Activated CD4-positive, CD25-positive, alpha-beta regulatory T cell treated with anti-CD3 and anti-CD28 coated beads, Interleukin-2, amount 50 U/mL, for 72 hours (primary cell): ENCODE data around the gene FASTKD2.
A peak's percentile ranks its signal among the peaks of the same experiment; 100 is the strongest.

Source experiments
- DNase-seq: peaks from one replicate; pipeline ENCODE4 v3.0.0; 2021

The FASTKD2 gene

DNA sequence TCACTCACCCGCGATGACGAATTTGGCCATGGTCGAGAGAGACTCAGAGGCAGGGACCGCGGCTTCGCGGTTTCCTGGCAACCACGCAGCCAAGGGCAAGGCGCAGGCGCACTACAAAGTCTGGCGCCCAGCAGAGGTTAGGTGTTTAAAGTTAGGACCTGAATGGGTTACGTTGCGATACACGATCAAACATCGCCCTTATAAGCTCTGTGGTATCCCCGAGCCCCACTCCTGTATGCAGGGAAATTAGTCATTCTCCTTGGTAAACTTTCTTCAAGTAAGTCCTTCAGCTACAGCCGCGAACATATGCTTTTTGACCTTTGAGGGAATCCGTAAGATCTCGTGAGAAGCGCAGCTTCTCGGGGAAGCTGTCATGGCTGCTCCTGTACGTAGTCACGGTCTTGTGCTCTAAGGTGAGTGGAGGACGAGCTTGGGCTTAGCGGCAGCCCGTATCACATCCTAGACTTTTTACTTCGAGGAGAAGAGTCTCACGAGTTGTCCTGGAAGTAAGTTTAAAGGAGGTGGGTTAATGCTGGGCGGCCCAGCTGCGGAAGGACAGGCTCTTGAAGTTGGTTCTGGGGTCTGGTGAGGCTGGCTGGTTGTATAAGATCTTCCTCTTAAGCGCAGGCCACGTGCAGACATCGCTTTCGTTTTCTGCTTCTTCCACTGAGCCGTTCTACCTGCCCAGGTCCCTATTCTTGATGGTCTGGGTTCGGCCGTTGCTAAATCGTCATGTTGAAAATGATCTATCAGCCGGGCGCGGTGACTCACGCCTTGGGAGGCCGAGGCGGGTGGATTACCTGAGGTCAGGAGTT, at the start of gene FASTKD2, which contains the start of gene MDH1B:
TSS of gene FASTKD2 (plus strand) at position 365 of the 815 bp plus-strand sequence. CDS start 1,088 bp downstream, outside the sequence.
TSS of gene MDH1B (minus strand) at position 87 of the 815 bp plus-strand sequence. CDS start at position 30, 57 bp downstream.
- DNase-seq, result peak; percentile 88

DNA sequence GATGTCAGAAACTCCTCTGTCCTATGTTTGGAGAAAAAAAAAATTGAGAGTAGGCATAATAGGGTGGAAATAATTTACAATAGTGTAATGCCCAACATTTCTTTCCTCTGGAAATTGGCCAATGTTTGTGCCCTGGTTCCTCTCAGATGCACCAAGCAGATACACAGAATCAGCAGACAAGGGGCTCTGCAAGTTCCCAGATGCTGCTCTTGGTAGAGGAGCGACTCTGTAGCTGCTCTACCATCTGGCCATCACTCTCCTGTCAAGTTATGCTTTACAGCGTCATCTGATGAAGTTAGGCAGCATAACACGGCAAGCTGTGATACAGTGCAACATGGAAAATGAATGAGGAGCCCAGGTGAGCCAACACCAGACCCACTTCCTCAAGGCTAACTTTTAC, 48.8 kb upstream of the FASTKD2 start:
- DNase-seq, result no peak

GRCh38 chr2:206718296-206718695, 47.1 kb upstream of the FASTKD2 start, which contains the start of gene DYTN:
TSS of gene DYTN (minus strand) at chr2:206718396. CDS start at chr2:206718279, 117 bp downstream.
- DNase-seq, result no peak

DNA sequence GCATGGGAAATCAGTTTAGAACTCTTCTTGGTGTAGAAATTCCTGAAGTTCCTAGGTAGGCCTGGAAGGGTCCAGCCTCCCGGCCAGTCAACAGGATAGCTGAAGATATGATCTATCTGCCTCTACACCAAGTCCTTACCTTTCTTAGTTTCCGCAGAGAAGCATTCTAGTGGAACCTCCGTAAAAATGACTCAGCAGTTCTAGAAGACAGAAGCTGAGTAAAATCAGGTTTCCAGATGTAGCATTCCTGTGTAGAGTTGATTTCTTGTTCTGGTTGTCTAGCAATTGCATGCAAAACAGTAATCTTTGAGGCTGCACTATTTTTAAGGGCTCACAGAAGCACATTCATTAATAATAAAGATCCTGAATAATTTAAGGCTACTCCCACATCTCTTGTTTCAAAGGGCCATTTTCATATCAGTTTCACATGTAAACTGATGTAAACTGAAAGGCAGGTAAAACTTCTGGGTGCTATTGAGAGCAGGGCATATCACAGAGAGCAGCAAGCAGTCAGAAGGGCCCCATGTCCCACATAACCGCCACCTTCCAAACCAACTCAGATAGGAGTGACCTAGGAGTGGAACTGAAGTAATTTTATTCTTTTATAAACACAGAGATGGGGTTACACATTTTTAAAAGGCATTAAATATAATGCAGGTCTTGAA, 44.0 kb upstream of the FASTKD2 start:
- no peak for DNase-seq

DNA sequence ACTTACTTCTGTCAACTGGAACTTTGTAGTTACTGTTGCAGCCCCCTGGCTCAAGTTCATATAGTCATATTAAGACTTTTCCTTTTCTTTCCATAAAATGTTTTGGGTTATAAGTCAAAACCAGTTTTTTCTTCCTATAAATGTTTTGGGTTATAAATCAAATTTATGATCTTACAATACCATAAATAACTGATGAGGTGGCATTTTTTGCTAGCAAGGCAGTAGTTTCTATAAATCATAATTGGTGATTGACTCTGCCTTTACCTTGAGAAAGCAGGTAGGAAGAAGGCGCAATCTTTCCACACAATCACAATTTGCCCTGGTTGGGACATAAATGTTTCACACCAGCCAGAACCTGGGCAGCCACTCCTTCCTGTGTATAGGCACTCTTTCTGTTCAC, 42.1 kb upstream of the FASTKD2 start:
- no peak for DNase-seq

DNA sequence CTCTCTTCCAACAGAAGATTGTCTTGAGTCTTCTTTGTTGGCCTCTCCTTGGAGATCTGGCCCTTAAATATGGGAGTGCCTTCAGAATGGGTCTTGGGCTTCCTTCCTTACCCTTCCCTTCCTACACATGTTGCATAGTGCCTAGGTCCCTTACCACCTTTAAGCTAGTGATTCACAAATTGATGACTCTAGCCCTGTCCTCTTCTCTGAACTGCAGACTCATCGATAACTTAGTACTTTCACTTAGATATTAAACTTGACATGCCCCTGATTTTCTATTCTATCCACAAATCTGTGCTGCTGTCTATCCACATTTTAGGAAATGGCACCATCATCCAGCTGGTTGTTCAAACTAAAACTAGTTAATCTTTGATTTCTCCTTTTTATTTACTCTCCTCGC, 38.1 kb upstream of the FASTKD2 start:
- no peak for DNase-seq

DNA sequence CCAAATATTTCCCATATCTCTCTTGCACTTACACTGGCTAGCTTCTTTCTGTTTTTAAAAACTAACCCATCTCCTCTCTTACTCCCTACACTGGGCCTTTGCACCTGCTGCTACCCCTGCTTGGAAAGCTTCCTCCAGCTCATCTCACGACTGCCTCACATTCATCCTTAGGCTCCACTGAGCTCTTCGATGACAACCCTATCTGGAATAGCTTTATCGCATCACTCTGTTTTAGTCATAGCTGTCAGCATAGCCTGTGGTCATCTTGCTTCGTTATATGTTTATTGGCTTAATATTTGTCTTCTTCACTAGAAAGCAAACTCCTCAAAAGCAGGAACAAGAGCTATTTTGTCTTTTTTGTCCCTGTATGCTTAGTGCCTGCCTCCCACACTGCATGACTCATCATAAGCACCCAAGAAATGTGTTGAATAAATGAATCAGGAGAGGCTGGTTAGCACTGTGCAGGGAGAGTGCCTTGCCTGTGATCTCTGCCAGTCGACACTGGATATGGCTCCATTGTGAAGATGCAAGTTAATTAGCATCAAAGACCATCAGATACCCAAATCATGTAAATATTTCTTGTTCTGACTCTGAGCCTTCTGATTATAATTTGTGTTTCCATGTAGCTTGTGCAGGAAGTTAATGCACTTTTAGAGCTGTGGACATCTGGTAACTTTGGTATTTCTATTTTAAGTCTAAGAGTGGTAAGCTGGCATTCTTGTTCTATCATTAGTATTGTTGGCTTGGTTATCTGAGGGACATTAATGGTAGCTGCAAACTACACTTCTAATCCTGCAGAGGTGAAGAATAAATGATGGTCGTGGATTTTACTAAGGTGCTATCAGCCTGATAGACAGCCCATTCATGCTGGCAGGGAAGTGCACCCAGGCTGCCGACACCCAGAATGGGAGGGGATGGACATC, 36.9 kb upstream of the FASTKD2 start:
- no peak for DNase-seq

DNA sequence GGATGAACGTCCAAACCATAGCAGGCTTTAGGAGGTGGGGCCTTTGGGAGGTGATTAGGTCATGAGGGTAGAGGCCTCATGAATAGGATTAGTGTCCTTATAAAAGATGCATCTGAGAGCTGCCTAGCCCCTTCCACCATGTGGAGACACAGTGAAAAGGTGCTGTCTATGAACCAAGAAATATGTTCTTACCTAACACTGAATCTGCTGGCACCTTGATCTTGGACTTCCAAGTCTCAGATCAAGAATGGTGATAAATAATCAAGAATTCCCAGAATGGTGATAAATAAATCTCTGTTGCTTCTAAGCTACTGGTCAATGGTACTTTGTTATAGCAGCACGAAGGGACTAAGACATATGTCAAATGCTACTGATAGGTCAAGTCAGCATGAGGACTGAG, 32.1 kb upstream of the FASTKD2 start:
- no peak for DNase-seq

DNA sequence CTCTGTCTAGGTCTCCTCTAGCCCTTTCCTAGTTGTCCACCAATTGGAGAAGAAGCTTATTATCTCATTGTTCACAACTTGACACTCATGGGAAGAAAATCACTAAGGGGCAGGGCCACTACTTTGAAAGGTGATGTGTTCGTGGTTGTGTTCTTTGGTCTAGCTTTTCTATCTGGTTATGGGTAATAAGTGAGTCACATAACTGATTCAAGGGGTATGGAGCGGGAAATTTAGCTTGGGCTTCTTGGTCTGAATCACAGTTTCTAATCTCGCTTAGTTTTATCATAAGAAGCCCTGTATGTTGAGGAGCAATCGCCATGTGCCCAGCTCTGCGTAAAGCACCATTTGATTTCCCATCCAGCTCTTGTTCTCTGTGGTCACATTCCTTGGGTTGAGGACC, 28.5 kb upstream of the FASTKD2 start:
- no peak for DNase-seq

- no peak for DNase-seq
Observed at GRCh38 chr2:206739271-206739670, 26.1 kb upstream of the FASTKD2 start.

- no peak for DNase-seq
Observed at GRCh38 chr2:206740800-206741199, 24.6 kb upstream of the FASTKD2 start.

- no peak for DNase-seq
Observed at GRCh38 chr2:206756816-206757215, 8.6 kb upstream of the FASTKD2 start.

GRCh38 chr2:206764673-206765241, 649 bp upstream of the FASTKD2 start:
- DNase-seq, result no peak

- no peak for DNase-seq
Observed at GRCh38 chr2:206766057-206766930, 888 bp downstream of the FASTKD2 start.

- no peak for DNase-seq
Observed at GRCh38 chr2:206774871-206775270, 9.5 kb downstream of the FASTKD2 start.

DNA sequence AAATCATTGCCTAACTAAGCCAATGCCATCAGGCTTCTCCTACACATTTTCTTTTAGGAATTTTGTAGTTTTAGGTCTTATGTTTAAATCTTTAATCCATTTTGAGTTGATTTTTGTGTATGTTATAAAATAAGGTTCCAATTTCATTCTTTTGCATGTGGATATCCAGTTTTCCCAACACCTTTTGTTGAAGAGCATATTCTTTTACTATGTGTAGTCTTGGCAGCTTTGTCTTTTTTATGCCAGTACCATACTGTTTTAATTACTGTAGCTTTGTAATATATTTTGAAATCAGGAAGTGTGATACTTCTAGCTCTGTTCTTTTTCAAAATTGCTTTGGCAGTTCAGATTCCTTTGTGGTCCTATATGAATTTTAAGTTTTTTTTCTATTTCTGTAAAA, 11.0 kb downstream of the FASTKD2 start:
- no peak for DNase-seq

DNA sequence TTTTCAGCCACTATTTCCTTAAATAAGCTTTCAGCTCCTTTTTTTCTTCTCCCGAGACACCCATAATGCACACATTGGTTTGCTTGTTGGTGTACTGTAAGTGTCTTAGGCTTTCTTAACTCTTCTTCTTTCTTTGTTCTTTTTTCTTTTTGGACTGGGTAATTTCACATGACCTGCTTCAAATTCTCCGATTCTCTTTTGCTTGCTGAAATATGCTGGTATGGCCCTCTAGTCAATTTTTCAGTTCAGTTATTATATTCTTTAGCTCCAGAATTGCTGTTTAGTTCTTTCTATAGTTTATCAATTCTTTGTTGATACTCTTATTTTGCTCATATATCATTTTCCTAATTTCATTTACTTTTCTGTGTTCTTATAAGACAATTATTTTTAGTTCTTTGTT, 15.3 kb downstream of the FASTKD2 start:
- no peak for DNase-seq

DNA sequence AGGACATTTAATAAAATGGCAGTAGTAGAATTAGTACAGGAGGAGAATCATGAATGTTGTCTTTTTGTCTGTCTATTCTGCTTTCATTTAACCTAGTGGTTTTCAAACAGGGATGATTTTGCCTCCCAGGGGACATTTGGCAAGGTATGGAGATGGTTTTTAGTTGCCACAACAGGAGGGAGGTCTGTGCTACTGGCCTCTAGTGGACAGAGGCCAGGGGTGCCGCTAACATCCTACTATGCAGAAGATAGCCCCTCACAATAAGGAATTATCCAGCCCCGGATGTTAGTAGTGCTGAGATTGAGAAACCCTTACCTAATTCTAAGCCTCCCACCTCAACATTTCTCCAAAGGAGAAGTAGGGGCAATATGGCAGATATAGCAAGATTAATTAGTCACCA, 18.3 kb downstream of the FASTKD2 start:
- no peak for DNase-seq

- no peak for DNase-seq
Observed at GRCh38 chr2:206784559-206785353, 19.4 kb downstream of the FASTKD2 start.

DNA sequence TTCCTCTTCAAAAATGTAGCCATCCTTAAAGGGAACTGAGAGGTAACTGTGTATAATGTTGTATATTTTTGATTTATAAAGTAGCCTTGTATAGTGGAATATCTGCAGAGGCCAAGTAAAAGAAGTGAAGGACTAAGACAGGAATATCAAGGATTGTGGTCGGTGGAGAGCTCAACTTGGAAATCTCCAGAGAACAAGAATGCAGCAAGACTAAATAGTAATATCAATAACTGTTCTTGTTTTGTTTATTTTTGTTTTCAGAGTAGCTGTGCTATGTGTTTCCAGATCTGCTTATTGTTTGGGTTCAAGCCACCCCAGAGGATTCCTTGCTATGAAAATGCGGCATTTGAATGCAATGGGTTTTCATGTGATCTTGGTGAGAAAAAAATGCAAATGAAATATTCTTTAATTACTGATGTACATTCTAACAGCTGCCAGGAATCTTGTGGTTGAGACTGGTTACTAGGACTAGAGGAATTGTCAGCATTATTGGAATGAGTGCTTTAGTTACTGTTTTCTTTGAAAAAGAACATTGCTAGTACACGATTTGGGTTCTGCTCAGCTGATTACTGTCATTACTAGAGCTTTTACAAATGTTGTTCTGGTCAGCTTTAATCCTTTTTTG, 25.0 kb downstream of the FASTKD2 start:
- no peak for DNase-seq
